ENCODE measurements around the gene MTA3. TPM values are rescaled to one million over a fixed set of nuclear protein-coding genes. Genes with fewer than 3 reads are reported as not detected.

Gene MTA3
- total and polyA plus RNA-seq, 2 of the 8 experiments (the other 6 are each of a cell fraction or from before 2014, with no cell fraction given): 125 to 184 TPM

DNA sequence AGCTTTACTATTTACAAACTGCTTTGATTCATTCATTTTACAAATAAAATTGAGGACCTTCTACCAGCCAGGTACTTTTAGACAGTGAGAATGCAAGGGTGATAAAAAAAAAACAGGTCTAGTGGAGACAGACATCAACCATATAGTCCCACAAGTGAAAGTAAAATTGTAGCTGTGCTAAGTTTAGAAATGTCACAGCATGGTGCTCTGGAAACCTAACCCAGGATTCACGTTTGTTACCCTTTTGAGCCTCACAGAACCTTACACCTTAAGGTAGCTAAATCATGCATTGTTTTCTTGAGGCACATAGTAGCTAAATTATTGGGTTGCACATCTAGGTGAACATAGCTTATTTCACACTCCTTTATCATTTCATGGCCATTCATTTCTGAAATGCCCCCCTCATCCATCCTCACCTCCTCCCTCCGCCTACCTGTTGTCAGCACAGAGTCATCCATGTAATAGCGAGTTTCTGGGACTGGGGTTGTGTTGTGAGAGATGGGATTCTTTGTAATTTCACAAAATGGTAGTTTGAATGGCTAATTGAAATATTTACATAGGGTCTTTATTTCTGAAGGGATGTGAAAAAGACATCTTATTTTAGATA is 7.1 kb downstream of the MTA3 start:
- Histone ChIP-seq H3K23ac (ENCODE audit: insufficient read length) (no peak overlapping the region), H2BK5ac (ENCODE audit: low read depth, low read length) (no peak overlapping the region), H3K4me1 (replicated peaks in 1 of 4; ENCODE audit: control insufficient read depth in 3 of 4, insufficient read depth in 4 of 4, low read length in 3 of 4) (peaks cover 0 to 3% (median 0%) of the 10 kb centered on the region in 4 experiments; a peak in 1 of 7 replicates), H4K5ac (ENCODE audit: insufficient read length, low read depth, low read length) (no peak overlapping the region), H3K36me3 (ENCODE audit: control insufficient read depth in 2 of 4, insufficient read depth in 4 of 4, low read length in 3 of 4) (peaks cover 16 to 87% (median 46%) of the 10 kb centered on the region in 4 experiments), H3K56ac (replicated peaks; ENCODE audit: insufficient read length, low read depth, low read length) (no peak overlapping the region), H3K27ac (ENCODE audit: low read depth, low read length) (no peak overlapping the region), H2BK15ac (ENCODE audit: low read length) (no peak overlapping the region), H3K14ac (ENCODE audit: insufficient read length) (no peak overlapping the region), H3K4me2 (ENCODE audit: insufficient read depth in 1 of 2, low read depth in 2 of 2, low read length in 2 of 2) (no peak overlapping the region), H3K9ac (replicated peaks in 1 of 4; ENCODE audit: extremely low read depth in 1 of 4, low read depth in 3 of 4, low read length in 3 of 4) (no peak overlapping the region; a peak in 1 of 7 replicates), H3K18ac (ENCODE audit: extremely low read depth, low read length) (no peak overlapping the region), H3K23me2 (ENCODE audit: low read depth, low read length) (no peaks in the 10 kb centered on the region), H2BK20ac (ENCODE audit: low read length) (no peak overlapping the region), H4K91ac (replicated peaks; ENCODE audit: insufficient read length, low read length) (no peak overlapping the region), H3K4me3 (ENCODE audit: extremely low read depth in 1 of 4, insufficient read depth in 2 of 4, low read depth in 3 of 4, low read length in 4 of 4) (no peak overlapping the region), H3K79me2 (ENCODE audit: control insufficient read depth in 1 of 2, insufficient read depth in 2 of 2, low read length in 2 of 2) (peaks cover 34 to 94% of the 10 kb centered on the region in 2 experiments), H2BK120ac (replicated peaks; ENCODE audit: low read depth, low read length) (no peak overlapping the region), H2AFZ (ENCODE audit: low read length) (no peak overlapping the region), H3K27me3 (replicated peaks in 1 of 4; ENCODE audit: control insufficient read depth in 3 of 4, extremely low read depth in 1 of 4, insufficient read depth in 3 of 4, low read length in 3 of 4) (no peaks in the 10 kb centered on the region), H3K9me3 (ENCODE audit: insufficient read depth in 2 of 2, low read depth in 1 of 2, low read length in 1 of 2) (no peaks in the 10 kb centered on the region), H2AK5ac (ENCODE audit: low read depth, low read length) (no peak overlapping the region), H4K8ac (ENCODE audit: extremely low read depth, insufficient read depth, low read length) (no peak overlapping the region), H3K4ac (replicated peaks; ENCODE audit: insufficient read length, low read depth, low read length) (no peak overlapping the region), H4K20me1 (replicated peaks in 1 of 2; ENCODE audit: control insufficient read depth in 1 of 2, insufficient read depth in 2 of 2, low read length in 2 of 2) (peaks cover 4 to 7% of the 10 kb centered on the region in 2 experiments), H2BK12ac (ENCODE audit: low read depth, low read length) (no peak overlapping the region), H3K79me1 (ENCODE audit: low read depth, low read length) (peaks cover 5% of the 10 kb centered on the region)
- no peak for DNase-seq (ENCODE audit: low read depth in 1 of 2, low spot score in 2 of 2)
- POLR2A ChIA-PET (ENCODE audit: partially characterized antibody): interaction anchor here (0.6 to 2.1 kb wide), 9 partner anchors 8 to 65 kb away, joined by 3 to 8 read pairs (median 4); no protein-coding TSS in a partner anchor
- CTCF ChIA-PET (ENCODE audit: partially characterized antibody): interaction anchor here (0.6 to 0.9 kb wide), 3 partner anchors 61 to 1537 kb away, joined by 3 read pairs; no protein-coding TSS in a partner anchor
- WGBS, 2 experiments (ENCODE audit: extremely low coverage in 1 of 2, insufficient coverage in 1 of 2, insufficient read length in 1 of 2, insufficient replicate concordance in 2 of 2, low coverage in 1 of 2, low lambda C conversion rate in 2 of 2, missing lambda C conversion rate in 1 of 2): 93% methylated on average over 3 of the region's 3 CpGs; no CpG with 5 or more reads in 1 of the 2 experiments
- FAIRE-seq: no peak
- TF ChIP-seq EZH2 (IDR thresholded peaks at IDR 0.05; ENCODE audit: low read depth, low read length, severe bottlenecking) (no peak), ZNF274 (IDR thresholded peaks at IDR 0.05; ENCODE audit: borderline replicate concordance, extremely low read depth, low read length) (no peak), KDM4A (IDR thresholded peaks at IDR 0.05; ENCODE audit: low read depth, low read length, severe bottlenecking) (no peak), KDM1A (IDR thresholded peaks at IDR 0.05; ENCODE audit: borderline replicate concordance, low read length) (no peak), CHD1 (IDR thresholded peaks at IDR 0.05; ENCODE audit: low read depth, low read length) (no peak), ASH2L (IDR thresholded peaks at IDR 0.05; ENCODE audit: low read length) (no peak), TEAD4 (IDR thresholded peaks at IDR 0.05; ENCODE audit: low read depth, low read length) (no peak), CBX5 (IDR thresholded peaks at IDR 0.05; ENCODE audit: low read depth, low read length) (no peak), GTF2F1 (IDR thresholded peaks at IDR 0.05; ENCODE audit: borderline replicate concordance, low read depth, low read length) (no peak), RAD21 (IDR thresholded peaks at IDR 0.05 in 1 of 2, conservative IDR thresholded peaks at IDR 0.05 in 1 of 2; ENCODE audit: low read depth in 2 of 2, low read length in 2 of 2) (no peak), SIN3A (conservative IDR thresholded peaks at IDR 0.05 in 1 of 2, IDR thresholded peaks at IDR 0.05 in 1 of 2; ENCODE audit: low read depth in 1 of 2, low read length in 2 of 2) (no peak)
- TF ChIP-seq, protein P1, sequence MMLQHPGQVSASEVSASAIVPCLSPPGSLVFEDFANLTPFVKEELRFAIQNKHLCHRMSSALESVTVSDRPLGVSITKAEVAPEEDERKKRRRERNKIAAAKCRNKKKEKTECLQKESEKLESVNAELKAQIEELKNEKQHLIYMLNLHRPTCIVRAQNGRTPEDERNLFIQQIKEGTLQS (IDR thresholded peaks at IDR 0.05; ENCODE audit: insufficient read depth, low read depth, low read length): no peak

Data from H1 (cell line).